ENCODE data around the gene TRAF4. TPM values are rescaled to one million over a fixed set of nuclear protein-coding genes. Genes with fewer than 3 reads are reported as not detected.

Gene TRAF4
- total RNA-seq, 1 donor from 2014 or later = 53.2 TPM

GRCh38 chr17:28712705-28713415 lies 31.0 kb upstream of the TRAF4 start:
- Histone ChIP-seq H3K4me1 (peaks cover 3 to 29% of the 10 kb centered on the region in 2 donors), H3K27ac (peak overlapping the region in 1 of 2 donors; percentile 94), H3K4me3 (no peak overlapping the region), H3K36me3 (peaks cover 11 to 27% of the 10 kb centered on the region in 2 donors), H3K9me3 (no peaks in the 10 kb centered on the region), H3K27me3 (no peaks in the 10 kb centered on the region)
- no peak for TF ChIP-seq CTCF (IDR thresholded peaks at IDR 0.05)
- intact Hi-C loops (cut with DNase I) = no loop called here
- DNase-seq (ENCODE audit: low spot score in 2 of 2) = no peak

GRCh38 chr17:28714281-28714680 lies 29.5 kb upstream of the TRAF4 start:
- Histone ChIP-seq H3K36me3 (peaks cover 11 to 27% of the 10 kb centered on the region in 2 donors), H3K27ac (no peak overlapping the region), H3K4me3 (no peak overlapping the region), H3K9me3 (no peaks in the 10 kb centered on the region), H3K27me3 (no peaks in the 10 kb centered on the region), H3K4me1 (peaks cover 10 to 36% of the 10 kb centered on the region in 2 donors)
- no peak for TF ChIP-seq CTCF (IDR thresholded peaks at IDR 0.05)
- intact Hi-C loops (cut with DNase I) = no loop called here
- no peak for DNase-seq (ENCODE audit: low spot score in 2 of 2)

GRCh38 chr17:28715217-28715616 lies 28.6 kb upstream of the TRAF4 start:
- H3K4me1 ChIP-seq = peaks cover 7 to 33% of the 10 kb centered on the region in 2 donors
- no peak for DNase-seq (ENCODE audit: low spot score in 2 of 2)
- intact Hi-C loops (cut with DNase I) = loop anchor here (5.0 kb wide), 1 partner anchor 308 kb away; the partner anchor contains the start of gene SLC46A1

GRCh38 chr17:28716740-28717577 lies 26.9 kb upstream of the TRAF4 start:
- no peak for TF ChIP-seq CTCF (IDR thresholded peaks at IDR 0.05)
- H3K9me3 ChIP-seq = no peaks in the 10 kb centered on the region
- peak overlapping the region; percentile 82 to 85 for H3K4me3 ChIP-seq
- peak overlapping the region; percentile 98 for H3K27ac ChIP-seq
- peaks cover 11 to 34% of the 10 kb centered on the region in 2 donors for H3K36me3 ChIP-seq
- H3K4me1 ChIP-seq = peaks cover 11 to 43% of the 10 kb centered on the region in 2 donors
- no peaks in the 10 kb centered on the region for H3K27me3 ChIP-seq
- DNase-seq (ENCODE audit: low spot score in 2 of 2) = peak in 1 of 2 donors; percentile 73
- intact Hi-C loops (cut with DNase I) = loop anchor here (5.0 kb wide), 1 partner anchor 310 kb away; the partner anchor contains the start of gene SLC46A1

More at GRCh38 chr17:28715217-28715616, 28.6 kb upstream of the TRAF4 start:
- Histone ChIP-seq H3K27ac (no peak overlapping the region), H3K9me3 (no peaks in the 10 kb centered on the region), H3K36me3 (peaks cover 11 to 27% of the 10 kb centered on the region in 2 donors), H3K27me3 (no peaks in the 10 kb centered on the region), H3K4me3 (no peak overlapping the region)
- no peak for TF ChIP-seq CTCF (IDR thresholded peaks at IDR 0.05)

- Histone ChIP-seq H3K4me3 (peak within 1 kb of the TSS; percentile 82 to 85), H3K9me3 (no peaks in the 10 kb centered on the region), H3K27me3 (no peaks in the 10 kb centered on the region), H3K4me1 (peaks cover 11 to 40% of the 10 kb centered on the region in 2 donors), H3K36me3 (peaks cover 17 to 42% of the 10 kb centered on the region in 2 donors), H3K27ac (peak within 1 kb of the TSS; percentile 98)
- peak; percentile 36 to 92 for DNase-seq (ENCODE audit: low spot score in 2 of 2)
- intact Hi-C loops (cut with DNase I) = loop anchor here (2.0 to 5.0 kb wide), 3 partner anchors 73 to 310 kb away; partner anchors contain the start of genes BLTP2, PHF12 and SLC46A1
- peak in 2 of 3 experiments; percentile 27 to 52 for TF ChIP-seq CTCF (IDR thresholded peaks at IDR 0.05)
Observed at GRCh38 chr17:28717578-28718332, 26.1 kb upstream of the TRAF4 start, which contains the start of gene RAB34. TSS of gene RAB34 (minus strand) at chr17:28717868. CDS start at chr17:28717266, 602 bp downstream.

All from ascending aorta (tissue), 2 donors.